ENCODE results near the gene CERCAM.

DNA sequence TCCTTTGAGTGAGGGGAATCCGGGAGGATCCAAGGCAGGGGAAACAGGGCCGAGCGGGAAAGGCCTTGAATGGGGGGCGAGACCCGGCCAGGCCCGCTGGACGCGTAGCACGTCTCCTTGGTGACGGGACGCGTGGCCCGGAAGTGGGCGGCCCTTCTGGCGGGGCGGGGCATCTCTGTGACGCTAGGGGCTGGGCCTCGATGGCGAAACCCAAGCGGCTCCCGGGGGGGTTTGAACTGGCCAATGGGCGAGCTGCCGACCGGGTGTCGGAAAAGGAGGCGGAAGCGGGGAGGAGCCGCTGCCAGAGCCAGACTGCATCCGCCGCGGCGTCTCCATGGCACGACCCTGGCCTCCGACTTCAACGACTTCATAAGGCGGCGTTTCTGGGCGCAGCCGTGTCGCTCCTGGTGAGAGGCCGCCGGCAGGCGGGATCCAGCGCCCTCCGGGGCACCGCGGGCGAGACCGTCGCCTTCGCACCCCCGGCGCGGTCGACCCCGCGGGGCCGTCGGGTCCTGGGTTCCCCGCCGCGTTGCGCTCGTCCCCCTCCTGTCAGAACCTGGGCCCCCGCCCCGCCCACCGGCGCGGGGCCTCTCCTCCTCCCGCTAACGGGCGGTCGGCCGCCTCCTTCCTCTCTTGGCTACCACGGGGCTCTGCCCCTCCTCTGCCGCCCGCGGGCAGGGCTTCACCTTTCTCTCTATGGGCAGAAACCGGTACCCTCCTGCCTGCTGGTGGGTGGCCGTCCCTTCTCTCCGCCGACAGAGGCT lies 35.4 kb downstream of the CERCAM start, which contains the start of gene ODF2:
- TF ChIP-seq, protein P1, sequence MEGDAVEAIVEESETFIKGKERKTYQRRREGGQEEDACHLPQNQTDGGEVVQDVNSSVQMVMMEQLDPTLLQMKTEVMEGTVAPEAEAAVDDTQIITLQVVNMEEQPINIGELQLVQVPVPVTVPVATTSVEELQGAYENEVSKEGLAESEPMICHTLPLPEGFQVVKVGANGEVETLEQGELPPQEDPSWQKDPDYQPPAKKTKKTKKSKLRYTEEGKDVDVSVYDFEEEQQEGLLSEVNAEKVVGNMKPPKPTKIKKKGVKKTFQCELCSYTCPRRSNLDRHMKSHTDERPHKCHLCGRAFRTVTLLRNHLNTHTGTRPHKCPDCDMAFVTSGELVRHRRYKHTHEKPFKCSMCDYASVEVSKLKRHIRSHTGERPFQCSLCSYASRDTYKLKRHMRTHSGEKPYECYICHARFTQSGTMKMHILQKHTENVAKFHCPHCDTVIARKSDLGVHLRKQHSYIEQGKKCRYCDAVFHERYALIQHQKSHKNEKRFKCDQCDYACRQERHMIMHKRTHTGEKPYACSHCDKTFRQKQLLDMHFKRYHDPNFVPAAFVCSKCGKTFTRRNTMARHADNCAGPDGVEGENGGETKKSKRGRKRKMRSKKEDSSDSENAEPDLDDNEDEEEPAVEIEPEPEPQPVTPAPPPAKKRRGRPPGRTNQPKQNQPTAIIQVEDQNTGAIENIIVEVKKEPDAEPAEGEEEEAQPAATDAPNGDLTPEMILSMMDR (IDR thresholded peaks at IDR 0.05), result no peak
- TF ChIP-seq POLR2A (IDR thresholded peaks at IDR 0.05), result no peak
